C4-2B (cell line): ENCODE measurements around the gene MYMK.

ENCODE experiments used
- H3K27ac ChIP-seq: fragments of 450-650 bp; 2 replicates; pipeline ENCODE4 v1.5.1; 2017
- ZFX ChIP-seq: fragments of 450-650 bp; IDR thresholded peaks from 2 replicates; pipeline ENCODE4 v1.6.1; 2017
- TF ChIP-seq, protein P1 (sequence below): fragments of 450-650 bp; conservative IDR thresholded peaks from 2 replicates; pipeline ENCODE4 v1.5.1; 2017; ENCODE audit warnings: mild to moderate bottlenecking

The MYMK gene

DNA sequence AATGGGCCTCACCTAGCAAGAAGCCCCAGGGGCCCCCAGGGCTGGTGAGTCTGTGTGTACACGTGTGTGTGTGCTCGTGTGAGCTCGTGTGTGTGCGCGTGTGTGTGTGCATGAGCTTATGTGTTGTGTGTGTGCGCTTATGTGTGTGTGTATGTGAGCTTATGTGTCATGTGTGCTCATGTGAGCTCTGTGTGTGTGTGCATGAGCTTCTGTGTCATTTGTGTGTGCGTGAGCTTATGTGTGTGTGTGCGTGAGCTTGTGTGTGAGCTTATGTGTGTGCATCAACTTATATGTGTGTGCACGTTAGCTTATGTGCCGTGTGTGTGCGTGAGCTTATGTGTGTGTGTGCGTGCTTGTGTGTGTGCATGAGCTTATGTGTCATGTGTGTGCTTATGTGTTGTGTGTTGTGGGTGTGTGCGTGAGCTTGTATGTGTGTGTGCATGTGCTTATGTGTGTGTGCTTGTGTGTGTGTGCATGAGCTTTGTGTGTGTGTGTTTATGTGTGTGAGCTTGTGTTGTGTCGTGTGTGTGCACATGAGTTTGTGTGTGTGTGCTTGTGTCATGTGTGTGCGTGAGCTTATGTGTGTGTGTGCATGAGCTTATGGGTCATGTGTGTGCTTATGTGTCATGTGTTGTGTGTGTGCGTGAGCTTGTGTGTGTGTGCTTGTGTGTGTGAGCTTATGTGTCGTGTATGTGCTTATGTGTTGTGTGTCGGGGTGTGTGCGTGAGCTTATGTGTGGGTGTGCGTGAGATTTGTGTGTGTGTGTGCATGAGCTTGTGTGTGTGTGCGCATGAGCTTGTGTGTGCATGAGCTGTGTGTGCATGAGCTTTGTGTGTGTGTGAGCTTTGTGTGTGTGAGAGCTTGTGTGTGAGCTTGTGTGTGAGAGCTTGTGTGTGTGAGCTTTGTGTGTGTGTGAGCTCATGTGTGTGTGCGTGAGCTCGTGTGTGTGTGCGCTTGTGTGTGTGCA, 29.1 kb downstream of the MYMK start:
- no peak overlapping the region for H3K27ac ChIP-seq
- TF ChIP-seq, protein P1, sequence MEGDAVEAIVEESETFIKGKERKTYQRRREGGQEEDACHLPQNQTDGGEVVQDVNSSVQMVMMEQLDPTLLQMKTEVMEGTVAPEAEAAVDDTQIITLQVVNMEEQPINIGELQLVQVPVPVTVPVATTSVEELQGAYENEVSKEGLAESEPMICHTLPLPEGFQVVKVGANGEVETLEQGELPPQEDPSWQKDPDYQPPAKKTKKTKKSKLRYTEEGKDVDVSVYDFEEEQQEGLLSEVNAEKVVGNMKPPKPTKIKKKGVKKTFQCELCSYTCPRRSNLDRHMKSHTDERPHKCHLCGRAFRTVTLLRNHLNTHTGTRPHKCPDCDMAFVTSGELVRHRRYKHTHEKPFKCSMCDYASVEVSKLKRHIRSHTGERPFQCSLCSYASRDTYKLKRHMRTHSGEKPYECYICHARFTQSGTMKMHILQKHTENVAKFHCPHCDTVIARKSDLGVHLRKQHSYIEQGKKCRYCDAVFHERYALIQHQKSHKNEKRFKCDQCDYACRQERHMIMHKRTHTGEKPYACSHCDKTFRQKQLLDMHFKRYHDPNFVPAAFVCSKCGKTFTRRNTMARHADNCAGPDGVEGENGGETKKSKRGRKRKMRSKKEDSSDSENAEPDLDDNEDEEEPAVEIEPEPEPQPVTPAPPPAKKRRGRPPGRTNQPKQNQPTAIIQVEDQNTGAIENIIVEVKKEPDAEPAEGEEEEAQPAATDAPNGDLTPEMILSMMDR = no peak
- no peak for TF ChIP-seq ZFX

DNA sequence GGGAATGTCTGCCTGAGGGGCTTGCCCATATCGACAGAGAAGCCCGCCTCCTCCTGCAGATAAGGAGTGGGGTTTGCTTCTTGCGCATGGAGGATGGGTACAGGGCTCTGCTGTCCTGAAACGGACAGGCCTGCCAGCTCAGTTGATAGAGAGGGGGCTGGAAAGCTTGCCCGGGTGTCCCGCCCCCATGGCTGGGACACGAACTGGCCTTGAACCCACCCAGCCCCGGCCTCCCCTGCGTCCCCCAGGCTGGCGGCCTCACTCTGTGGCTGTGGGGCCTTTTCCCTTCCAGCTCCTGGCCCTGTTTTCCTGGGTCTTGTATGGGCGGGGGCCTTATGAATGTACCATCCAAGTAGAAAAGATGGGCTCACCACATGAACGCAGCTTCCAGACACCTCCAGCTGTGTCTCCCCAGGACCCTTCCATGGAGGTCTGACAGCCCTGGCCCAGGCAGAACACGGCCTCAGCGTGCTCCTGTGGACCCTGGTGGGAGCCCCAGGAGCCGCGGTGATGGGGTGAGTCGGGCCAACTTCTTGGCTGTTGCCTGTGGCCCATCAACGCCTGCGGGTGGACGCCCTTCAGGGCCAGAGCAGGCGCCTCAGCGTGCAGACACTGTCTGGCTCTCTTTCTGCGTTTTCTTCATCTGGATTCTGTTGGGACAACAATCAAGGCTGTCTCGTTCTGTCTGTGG, 30.0 kb downstream of the MYMK start:
- TF ChIP-seq ZFX = no peak
- TF ChIP-seq, protein P1 = no peak
- no peak overlapping the region for H3K27ac ChIP-seq

GRCh38 chr9:133493845-133494540, 30.8 kb downstream of the MYMK start:
- no peak for TF ChIP-seq ZFX
- TF ChIP-seq, protein P1 = no peak
- no peak overlapping the region for H3K27ac ChIP-seq

DNA sequence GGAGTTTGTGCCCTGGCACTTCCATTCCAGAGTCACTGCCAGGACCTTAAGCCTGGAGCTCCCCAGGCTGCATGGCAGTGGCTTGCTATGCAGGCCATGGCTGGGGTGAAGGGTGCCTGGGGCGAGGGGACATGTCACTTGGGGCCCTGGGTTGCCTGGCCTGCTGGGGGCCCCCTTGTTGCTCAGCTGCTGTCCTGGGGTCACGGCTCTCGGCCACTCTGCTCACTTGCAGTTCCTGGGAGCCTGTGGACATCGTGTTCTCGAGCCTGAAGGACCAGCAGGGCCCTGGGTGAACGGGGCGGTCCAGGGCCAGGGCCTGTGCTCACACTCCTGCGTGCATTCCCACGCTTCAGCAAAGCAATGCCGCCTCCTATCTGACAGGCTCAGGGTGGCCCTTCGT, 31.3 kb downstream of the MYMK start:
- TF ChIP-seq, protein P1 = no peak
- TF ChIP-seq ZFX = no peak
- no peak overlapping the region for H3K27ac ChIP-seq

DNA sequence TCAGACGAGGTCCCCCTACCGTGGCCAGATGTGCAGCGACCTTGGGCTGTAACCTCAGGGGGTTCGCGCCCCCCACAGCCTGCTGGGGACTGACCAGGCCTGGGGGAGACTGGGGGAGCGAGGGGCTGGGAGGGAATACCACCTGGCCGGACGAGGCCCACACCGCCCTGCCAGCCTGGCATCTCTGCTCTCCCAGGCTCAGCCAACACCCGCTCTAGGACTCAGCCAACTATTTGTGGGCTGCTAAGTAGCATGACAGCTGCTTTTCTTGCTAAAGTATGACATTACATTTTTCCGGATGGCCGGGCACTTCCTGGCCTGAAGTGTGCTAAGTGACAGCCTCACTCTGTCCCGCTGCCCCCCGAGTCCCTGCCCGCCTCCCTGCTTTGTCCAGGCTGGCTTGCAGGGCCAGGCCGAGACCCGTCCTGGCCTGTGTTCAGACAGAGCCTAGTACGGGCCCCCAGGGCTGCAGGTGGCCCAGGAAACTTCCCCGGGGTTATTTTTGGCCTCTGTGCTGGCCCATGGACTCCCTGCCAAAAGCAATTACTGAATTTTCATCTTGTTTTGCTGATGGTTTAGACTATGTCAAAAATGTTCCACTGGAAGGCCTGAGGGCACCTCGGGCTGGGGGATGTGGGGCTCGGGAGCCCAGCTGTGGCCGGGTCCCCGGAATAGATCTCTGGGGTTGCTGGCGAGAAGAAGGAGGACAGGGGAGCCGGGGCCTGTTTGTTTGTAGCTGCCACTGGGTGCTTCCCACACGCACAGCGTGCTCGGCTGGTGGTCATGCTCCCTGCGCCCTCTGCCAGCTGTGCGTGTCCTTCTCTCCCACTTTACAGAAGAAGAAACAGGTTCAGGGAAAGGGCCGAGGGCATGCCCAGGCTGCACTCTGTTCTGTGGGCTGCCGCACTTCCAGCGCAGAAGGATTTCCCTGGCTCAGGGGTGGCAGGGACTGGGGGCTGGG, 32.4 kb downstream of the MYMK start:
- no peak for TF ChIP-seq ZFX
- TF ChIP-seq, protein P1 = no peak
- no peak overlapping the region for H3K27ac ChIP-seq

GRCh38 chr9:133491656-133491925, 33.2 kb downstream of the MYMK start:
- no peak overlapping the region for H3K27ac ChIP-seq
- TF ChIP-seq, protein P1 = no peak
